ENCODE measurements around the gene C10orf90.

DNA sequence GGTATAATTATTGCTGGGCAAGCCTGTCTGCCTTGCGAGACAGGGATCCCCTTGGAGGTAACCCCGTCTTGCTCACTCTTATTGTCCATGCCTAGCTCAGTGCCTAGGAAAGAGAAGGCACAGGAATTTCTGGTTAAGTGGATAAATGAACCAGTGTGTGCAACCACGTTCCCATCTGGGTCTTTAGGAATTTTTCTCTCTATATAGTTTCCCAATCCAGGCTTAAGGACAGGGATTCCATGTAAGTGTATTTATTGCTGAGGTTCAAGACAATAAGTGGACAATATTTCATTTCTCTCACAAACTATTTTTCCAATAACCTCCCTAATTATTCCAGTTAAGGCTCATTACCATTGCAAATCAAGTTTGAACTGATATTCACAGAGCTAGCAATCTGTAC, 273.3 kb downstream of the C10orf90 start:
- TF ChIP-seq, protein P1, sequence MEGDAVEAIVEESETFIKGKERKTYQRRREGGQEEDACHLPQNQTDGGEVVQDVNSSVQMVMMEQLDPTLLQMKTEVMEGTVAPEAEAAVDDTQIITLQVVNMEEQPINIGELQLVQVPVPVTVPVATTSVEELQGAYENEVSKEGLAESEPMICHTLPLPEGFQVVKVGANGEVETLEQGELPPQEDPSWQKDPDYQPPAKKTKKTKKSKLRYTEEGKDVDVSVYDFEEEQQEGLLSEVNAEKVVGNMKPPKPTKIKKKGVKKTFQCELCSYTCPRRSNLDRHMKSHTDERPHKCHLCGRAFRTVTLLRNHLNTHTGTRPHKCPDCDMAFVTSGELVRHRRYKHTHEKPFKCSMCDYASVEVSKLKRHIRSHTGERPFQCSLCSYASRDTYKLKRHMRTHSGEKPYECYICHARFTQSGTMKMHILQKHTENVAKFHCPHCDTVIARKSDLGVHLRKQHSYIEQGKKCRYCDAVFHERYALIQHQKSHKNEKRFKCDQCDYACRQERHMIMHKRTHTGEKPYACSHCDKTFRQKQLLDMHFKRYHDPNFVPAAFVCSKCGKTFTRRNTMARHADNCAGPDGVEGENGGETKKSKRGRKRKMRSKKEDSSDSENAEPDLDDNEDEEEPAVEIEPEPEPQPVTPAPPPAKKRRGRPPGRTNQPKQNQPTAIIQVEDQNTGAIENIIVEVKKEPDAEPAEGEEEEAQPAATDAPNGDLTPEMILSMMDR (IDR thresholded peaks at IDR 0.05), result no peak
- TF ChIP-seq, protein P2, sequence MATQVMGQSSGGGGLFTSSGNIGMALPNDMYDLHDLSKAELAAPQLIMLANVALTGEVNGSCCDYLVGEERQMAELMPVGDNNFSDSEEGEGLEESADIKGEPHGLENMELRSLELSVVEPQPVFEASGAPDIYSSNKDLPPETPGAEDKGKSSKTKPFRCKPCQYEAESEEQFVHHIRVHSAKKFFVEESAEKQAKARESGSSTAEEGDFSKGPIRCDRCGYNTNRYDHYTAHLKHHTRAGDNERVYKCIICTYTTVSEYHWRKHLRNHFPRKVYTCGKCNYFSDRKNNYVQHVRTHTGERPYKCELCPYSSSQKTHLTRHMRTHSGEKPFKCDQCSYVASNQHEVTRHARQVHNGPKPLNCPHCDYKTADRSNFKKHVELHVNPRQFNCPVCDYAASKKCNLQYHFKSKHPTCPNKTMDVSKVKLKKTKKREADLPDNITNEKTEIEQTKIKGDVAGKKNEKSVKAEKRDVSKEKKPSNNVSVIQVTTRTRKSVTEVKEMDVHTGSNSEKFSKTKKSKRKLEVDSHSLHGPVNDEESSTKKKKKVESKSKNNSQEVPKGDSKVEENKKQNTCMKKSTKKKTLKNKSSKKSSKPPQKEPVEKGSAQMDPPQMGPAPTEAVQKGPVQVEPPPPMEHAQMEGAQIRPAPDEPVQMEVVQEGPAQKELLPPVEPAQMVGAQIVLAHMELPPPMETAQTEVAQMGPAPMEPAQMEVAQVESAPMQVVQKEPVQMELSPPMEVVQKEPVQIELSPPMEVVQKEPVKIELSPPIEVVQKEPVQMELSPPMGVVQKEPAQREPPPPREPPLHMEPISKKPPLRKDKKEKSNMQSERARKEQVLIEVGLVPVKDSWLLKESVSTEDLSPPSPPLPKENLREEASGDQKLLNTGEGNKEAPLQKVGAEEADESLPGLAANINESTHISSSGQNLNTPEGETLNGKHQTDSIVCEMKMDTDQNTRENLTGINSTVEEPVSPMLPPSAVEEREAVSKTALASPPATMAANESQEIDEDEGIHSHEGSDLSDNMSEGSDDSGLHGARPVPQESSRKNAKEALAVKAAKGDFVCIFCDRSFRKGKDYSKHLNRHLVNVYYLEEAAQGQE (IDR thresholded peaks at IDR 0.05; ENCODE audit: insufficient read depth in 1 of 2, low read depth in 2 of 2, low read length in 1 of 2), result no peak
- no peak for TF ChIP-seq POLR2AphosphoS5 (IDR thresholded peaks at IDR 0.05; ENCODE audit: low read depth, low read length)
